Raji (cell line): ENCODE measurements around the gene RELCH.

Source experiments
- POLR2A ChIP-seq: IDR thresholded peaks from 2 replicates; pipeline ENCODE4 v1.6.1; 2011; ENCODE audit warnings: low read depth, low read length, control low read depth; ENCODE audit not compliant: insufficient read depth

The RELCH gene

GRCh38 chr18:62353170-62353569 lies 166.1 kb downstream of the RELCH start:
- no peak for TF ChIP-seq POLR2A

- TF ChIP-seq POLR2A = no peak
Measured at GRCh38 chr18:62354151-62354550, 167.1 kb downstream of the RELCH start.

- no peak for TF ChIP-seq POLR2A
Measured at GRCh38 chr18:62357079-62357719, 170.1 kb downstream of the RELCH start.
